Stimulated activated CD4-positive, alpha-beta T cell treated with anti-CD3 and anti-CD28 coated beads, TNF-alpha, amount 100 ng/mL, for 24 hours (primary cell): ENCODE results near the gene PTGER3.
"Not testable (repeated sequence)": the region's sequence is repeated elsewhere in the genome, so short reads cannot be mapped to it uniquely, and the experiment has no call there.

Experiments used
- DNase-seq, 3 experiments: peaks; one replicate each; pipeline ENCODE4 v3.0.0-alpha.2; 2020; ENCODE audit warnings: low read depth in 3 of 3

Gene PTGER3

DNA sequence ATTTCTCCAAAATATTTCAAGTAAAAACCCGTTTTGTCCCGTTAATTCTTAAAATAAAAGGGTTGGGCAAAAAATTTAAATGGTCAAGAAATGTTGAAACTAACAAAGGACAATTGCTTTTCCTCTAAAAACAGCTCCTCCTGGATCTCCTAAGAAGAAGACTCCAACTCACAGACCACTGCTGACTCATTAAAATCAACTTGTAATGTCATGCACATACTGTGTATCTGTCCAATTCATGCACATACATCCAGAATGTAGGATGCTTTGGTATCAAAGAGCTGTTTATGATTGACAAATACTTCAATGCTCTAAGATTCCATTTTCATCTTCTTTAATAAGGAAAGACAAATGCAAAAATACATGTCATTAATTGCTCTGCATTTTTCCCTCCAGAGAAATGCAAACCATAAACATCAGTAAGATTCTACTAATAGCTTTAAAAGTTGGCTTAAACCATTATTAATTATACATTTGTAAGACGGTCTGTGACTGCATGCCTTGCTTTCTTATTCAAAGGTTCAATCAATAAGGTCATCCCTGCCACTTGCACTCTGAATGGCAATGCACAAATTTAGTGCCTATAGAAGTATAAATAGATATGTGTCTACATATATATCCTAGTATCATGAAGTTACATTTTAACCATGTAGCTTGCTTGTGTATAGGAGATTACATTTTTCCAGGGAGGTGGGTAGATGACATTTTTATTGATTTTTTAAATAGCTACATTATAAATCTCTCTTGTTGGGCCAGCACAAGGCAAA, 44.7 kb downstream of the PTGER3 start:
- no peak for DNase-seq

DNA sequence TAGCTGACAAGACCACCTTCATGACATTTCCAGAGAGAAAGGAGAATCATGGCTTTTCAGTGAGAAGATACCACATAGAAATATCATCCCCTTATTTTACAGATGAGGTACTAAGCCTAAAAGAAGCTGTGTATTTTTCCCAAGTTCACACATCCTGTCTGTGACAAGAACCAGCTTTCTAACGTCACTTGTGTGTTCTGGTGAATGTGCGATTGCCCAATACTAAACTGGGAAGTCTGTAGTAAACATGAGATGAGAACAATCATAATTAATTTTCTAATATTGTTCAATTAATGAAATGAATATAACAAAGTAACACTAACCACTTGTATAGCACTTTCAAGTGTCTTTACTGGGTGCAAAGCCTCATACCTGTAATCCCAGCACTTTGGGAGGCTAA, 46.0 kb downstream of the PTGER3 start:
- DNase-seq: no peak

DNA sequence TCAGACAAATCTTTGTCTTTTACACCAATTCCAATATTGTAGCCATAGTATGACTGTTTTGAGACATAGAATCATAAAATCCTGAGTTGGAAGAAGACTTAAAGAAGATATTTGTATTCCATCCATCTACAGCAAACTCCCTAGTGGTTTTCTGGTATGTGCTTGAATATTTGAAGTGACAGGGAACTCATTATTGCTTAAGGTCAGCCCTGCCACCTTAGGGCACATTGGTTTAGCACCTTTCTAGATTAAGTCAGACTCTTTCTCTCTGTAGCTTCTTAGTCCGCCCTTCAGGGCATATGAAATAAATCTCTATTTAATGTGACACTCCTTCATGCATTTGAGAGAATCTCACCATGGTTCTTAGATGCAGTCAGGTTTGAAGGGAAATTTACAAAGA, 49.8 kb downstream of the PTGER3 start:
- no peak for DNase-seq

DNA sequence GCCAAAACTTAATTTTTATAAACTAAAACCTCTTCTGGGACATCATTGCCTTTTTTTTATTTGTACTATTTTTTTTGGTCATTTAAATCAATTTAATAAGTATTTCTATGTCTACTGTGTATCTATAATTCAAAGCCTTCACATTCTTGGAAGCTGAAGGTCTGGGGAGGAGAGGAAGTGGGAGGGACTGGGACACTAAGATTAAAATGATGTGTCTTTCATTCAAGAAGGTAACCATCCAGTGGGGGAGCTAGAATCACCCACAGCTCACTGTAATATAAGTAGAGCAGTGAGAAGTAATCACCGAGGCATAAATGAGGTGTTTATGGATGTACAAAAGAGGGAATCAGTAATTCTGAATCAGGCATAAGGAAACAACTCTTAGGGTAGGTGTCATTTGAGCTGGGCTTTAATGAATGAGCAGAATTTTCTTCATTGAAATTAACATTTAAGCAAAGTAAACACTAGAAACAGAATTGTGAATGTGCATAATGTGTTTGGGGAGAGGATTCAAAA, 52.8 kb downstream of the PTGER3 start:
- DNase-seq: no peak

DNA sequence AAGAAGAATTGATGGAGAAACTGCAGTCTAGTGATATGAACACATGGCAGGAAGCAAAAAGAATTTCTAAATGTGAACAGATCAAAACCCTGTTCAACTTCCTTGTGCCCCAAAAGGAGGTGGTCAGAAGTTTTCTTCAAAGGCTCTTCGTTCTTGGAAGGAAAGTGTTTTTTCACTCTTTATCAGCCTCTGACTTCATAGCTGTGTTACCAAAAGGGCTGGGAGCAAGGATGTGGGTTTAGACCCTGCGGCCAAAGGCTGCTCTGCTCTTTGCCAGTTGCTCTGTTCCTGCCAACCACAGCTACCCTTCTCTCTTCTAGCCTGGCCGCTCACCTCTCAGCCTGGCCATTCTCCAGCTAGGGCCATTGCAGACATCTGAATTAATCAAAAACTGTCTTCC, 53.8 kb downstream of the PTGER3 start:
- DNase-seq: no peak

DNA sequence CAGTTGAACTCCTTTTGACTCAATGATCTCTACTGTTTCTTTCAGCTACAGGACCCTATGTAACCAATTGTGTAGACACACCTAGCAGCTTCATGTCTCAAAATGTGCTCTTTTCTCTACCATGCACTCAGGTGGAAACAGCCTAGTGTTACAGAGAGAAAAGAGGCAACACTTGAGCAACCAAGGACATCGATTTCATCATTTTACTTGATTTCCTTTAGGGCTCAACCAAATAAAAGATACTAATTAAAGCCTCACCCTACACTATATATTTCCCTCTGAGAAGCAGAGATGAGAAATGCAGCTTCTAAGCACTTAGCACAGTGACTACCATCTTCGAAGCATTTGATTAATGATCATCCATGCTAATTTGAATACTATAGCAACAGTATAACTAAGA, 55.1 kb downstream of the PTGER3 start:
- DNase-seq: no peak

DNA sequence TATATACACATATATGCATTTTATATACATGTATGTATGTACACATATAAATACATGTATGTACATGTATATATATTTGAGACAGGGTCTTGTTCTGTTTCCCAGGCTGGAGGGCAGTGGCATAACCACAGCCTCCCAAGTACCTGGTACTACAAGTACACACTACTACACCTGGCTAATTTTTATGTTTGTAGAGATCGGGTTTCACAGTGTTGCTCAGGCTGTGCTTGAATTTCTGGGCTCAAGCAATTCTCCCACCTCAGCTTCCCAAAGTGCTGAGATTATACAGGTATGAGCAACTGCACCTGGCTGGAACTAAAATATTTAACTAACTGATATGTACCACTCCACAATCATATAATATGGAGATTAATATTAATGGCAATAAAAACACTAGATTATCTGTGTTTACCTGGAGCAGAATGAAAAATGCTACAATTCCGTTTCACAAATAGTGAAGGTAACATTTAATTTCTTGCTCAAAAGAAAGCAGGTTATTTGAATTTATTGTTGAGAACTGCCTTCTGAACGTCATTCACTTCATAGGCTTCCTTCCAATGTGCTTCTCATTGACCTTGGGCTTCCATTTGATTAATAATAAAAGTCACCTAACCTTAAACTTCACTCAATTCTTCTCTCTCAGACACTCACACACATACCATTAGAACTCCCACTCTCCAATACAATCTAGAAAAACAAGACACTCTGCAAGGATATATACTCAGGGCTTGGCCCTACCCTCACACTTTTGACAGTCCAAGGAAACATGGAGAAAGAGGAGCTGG, 57.0 kb downstream of the PTGER3 start:
- DNase-seq: no peak

DNA sequence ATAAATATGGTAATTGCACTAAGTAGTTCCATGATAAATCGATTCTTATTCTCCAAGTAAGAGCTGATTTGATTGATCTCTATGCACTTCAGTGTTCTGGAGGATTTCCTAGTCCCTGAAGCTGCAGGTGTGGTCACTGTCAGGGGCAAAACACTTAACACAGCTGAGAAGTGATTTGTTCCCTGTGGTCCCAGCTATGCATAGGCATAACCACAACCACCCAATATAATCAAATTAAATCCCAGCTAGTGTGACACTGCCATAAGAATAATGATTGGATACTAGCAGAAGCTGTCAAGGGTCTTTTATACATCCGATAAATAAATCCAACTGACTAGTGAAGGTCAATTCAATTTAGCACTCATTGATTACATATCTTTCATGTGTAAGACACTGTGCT, 60.1 kb downstream of the PTGER3 start:
- DNase-seq: no peak

DNA sequence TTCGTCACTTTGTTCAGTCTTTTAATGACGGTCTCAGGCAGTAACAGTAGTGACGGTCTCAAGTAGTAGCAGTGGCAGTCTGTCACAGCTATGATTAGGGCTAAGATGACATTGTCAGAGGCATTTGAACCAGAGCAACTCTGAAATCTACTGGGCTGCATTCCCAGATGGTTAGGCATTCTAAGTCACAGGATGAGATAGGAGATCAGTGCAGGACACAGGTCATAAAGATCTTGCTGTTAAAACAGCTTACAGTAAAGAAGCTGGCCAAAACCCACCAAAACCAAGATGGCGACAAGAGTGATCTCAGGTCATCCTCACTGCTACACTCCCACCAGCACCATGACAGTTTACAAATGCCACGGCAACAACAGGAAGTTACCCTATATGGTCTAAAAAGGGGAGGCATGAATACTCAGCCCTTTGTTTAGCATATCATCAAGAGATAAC, 61.8 kb downstream of the PTGER3 start:
- DNase-seq: not testable (repeated sequence)

DNA sequence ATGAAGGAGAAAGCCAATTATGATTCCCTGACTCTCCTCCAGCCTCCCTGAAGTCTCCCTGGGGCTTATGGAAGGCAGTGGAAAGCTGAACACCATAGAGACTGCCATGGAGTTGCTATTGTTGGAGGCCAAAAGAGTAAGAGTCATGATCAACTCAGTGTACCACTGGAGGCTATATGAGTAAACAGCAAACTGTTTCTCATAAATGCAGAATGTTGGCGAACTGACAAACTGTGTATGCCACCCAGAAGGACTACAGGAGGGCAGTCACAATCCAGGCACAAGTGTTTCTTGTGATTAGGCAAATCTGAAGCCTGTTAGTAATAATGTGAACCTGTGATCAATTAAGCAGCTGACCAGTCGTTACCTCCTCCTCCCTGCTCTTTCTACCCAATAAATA, 62.3 kb downstream of the PTGER3 start:
- DNase-seq: not testable (repeated sequence)

DNA sequence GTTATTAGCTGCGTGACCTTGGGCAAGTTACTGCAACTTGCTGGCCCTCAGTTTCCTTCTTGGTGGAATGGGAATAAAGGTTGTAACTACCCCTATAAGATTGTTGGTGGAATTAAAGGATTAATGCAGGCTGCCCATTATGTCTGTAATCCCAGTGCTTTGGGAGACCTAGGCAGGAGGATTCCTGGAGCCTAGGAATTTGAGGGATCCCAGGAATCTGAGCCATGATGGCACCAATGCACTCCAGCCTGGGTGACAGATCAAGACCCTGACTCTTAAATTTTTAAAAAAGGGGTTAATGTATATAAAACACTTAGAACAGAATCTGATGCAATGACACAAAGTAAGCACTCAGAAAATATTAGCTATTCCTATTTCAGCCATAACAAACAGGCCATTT, 67.3 kb downstream of the PTGER3 start:
- DNase-seq: no peak

DNA sequence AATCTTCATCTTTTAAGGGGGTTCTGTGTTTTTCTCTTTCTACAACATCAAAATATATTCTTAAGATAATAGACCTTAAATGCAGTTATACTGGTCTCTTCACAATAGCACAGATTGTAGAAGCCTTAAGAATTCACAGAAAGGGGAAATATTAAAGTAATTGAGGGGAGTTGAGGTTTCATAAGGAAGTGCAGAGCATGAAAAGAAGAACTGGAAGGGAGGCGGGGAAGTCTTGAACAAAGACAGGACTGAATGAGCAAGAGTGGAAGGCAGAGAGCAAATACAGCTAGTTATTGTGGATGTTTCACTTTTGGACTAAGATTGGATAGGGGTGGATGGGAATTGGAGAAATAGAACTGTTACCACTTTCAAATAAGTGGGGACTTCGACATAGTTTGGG, 67.7 kb downstream of the PTGER3 start:
- no peak for DNase-seq

DNA sequence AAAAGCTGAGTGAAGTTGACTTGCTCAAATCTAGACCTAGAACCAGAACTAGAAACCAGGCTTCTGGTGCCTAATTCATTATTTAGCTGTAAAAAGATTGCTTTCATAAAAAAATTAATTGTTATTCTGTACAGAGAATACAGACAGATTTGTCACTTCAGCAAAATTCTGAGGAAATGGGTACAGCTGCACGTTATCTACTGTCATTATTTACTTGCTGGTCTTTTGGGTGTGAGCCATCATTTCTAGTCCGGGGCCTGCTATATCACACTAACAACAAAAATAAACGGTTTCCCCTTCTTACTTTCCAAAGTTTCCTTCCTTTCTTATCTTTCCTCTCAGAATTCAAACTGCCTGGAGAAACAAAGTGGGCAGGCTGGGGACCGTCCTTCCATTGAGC, 68.3 kb downstream of the PTGER3 start:
- no peak for DNase-seq

DNA sequence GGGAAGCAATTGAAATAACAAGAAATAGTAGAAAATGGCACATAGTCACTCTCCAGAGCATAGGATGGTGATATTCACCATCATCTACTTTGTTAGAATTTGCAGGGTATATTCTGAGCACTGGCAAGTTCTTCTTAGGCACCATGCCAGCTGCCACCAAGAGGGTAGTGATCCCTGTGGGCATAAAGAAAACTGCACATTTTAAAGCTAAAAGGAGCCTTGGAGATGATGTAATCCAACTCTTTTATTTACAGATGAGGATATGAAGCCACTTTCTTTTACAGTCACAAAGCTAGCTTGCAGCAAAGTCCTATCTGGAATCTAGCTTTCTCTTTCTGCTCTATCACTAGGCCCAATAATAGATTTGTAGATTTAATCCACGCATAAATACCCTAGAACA, 69.0 kb downstream of the PTGER3 start:
- no peak for DNase-seq

DNA sequence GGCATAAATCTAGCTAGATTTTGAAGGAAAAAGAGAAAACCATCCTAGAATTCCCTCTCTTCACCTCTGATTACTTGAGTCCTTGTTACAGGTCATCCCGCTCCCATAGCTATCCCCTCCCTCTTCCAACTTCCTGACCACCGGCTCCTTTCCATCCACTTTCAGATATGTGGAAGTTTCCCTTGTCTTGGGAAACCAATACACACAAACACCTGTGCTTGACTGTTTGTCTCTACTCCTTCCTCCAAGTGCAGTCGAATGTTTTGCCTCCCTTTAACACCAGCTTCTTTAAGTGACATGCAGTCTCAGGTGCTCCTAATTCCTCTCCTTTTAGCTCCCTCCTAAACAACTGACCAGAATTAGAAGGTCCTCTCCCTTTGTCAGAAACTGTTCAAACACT, 70.0 kb downstream of the PTGER3 start:
- no peak for DNase-seq

DNA sequence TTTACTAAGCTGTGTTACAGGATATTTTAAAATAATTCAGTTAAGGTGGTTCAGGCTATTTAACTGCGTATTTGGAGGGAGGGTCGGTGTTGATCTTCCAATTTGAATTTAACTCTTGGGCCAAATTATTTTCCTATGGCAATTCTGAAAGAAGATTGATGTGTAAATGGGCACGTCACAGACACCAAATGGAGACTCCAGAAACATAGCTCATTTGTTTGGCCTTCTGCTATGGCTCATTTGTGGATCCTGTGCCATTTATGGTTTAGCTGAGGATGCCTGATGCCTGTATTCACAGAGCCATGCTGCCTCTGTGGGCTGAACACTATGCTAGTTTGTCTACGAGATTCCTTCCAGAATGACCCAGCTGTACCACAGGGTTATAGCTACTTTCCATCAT, 70.6 kb downstream of the PTGER3 start:
- no peak for DNase-seq

DNA sequence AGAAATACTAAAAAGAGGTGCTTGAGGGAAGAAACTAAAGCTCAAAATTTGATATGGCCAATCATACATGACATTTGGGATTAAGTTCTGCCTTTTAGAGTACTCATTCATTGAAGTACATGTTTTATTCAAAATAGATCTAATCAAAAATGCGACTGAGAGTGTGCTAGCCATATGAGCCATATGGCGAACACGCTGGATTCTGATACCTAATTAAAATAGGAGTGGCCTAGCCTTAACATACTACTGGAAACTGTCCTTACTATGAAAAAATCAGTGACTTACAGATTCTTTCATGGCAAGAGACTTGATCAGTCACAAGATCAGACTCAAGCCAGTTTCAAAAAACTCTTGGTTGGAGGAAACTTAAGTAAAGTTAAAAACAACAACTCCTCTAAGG, 73.9 kb downstream of the PTGER3 start:
- DNase-seq: no peak

DNA sequence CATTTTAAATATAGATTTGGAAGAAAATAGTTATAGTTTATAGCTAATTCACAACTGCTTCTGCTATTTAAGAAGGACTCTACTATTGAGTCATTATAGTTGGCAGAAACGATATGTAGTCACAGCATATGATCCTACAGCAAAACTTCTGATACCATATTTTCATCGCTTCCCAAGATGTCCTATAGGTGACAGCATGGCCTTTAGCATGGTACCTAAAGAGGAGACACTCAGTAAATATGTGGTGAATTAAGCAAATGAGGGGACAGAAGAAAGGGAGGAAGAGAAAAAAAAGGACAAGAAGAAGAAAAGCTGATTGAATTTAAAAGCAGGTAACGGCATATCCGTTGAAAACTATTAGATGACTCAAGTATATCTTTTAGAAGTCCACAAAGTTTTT, 77.2 kb downstream of the PTGER3 start:
- DNase-seq: no peak

DNA sequence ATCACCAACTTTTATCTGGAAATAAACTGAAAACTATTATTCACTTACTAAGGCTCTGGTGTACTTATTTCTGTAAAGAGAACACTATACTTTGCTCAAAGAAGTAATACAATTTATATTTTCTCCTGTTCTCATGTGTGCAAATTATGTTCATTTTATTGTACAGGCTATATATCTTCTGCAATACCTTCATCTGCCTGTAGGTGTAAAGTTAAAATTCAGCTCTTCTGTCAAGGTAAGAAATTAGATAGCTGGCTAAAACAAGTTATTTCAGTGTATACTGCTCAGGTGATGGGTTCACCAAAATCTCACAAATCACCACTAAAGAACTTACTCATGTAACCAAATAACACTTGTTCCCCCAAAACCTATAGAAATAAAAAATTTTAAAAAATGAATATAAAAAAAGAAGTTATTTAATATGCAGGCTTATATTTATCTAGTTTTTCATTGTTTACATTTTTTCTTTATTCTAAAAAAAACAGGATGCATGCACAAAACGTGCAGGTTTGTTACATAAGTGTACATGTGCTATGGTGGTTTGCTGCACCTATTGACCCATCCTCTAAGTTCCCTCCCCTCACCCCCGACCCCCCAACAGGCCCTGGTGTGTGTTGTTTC, 81.5 kb downstream of the PTGER3 start:
- DNase-seq: no peak

DNA sequence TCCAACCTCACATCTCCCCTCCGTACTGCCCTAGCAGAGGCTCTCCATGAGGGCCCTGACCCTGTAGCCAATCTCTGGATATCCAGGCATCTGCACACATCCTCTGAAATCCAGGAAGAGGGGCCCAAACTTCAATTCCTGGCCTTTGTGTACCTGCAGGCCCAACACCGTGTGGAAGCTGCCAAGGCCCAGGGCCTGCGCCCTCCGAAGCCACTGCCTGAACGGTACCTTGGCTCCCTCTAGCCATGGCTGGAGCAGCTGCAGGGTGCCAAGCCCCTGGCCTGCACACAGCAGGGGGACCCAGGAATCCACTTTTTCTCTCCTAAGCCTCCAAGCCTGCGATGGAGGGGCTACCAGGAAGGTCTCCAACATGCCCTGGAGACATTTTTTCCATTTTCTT, 84.2 kb downstream of the PTGER3 start:
- no peak for DNase-seq

DNA sequence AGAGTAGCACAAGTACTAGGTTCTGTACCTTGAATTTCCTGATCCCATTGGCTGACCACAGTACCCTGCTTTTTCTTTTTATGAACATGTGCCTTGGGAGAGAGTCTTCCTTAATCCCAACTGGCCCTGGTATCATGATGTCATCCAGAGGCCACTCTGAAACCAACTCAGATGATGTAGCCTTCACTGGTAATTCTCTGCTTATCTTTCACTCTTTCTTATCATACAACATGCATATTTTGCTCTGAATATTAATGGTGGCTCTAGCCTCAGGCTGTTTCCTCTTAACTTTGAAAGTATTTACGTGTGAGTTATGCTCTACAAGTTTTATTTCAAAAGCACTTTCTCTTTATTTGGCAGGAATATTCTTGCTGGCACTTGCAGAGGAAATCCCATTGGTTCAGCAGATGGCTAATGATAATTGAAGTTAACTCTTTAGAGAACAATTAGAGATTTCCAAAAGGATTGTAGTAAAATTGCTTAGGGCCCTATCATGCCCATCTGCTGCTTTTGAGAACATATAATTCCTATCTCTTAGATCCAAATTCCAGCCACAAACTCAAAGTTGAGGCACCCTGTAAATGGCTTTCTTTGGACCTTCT, 86.1 kb downstream of the PTGER3 start:
- no peak for DNase-seq

DNA sequence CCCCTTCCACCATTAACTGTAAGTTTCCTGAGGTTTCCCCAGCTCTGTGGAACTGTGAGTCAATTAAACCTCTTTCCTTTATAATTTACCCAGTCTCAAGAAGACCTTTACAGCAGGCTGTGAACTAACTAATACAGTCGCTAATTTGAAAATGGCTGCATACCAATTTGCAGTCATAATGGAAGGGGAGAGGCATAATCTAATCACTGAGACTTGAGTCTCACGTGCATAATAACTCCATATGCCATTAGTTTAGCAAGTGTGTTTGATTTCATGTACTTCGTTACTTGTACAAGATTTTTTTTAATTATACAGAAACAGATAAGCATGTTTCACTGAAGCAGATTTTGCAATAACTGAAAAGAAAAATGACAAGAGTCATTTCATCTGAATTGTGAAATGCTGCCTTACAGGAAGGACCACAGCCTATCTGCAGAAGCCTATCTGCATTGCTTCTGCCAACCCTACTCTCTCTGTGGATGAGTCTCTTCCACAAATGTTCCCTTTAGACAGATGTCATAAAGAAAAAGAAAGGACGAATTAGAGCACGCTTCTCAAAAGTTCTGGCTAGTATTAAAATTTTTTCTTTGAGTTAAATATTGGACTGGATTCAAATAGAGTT, 99.1 kb downstream of the PTGER3 start:
- no peak for DNase-seq
